Upper lobe of left lung (tissue), 4 donors: ENCODE data around the gene LEMD1.

Experiments used
- EP300 ChIP-seq, 4 donors: sonication (generic); formaldehyde crosslinking; IDR thresholded peaks; one replicate each; pipeline ENCODE4 v1.5.1; 2017; ENCODE audit warnings: antibody characterized with exemption in 4 of 4, control low read depth in 2 of 4
- POLR2A ChIP-seq, 4 donors: fragments of 450-650 bp; IDR thresholded peaks; one replicate each; pipeline ENCODE4 v1.5.1; 2016 to 2017; ENCODE audit warnings: antibody characterized with exemption in 4 of 4, mild to moderate bottlenecking in 2 of 4
- TF ChIP-seq, protein P1 (sequence below), 6 experiments: fragments of 450-650 bp in 4 of 6; fragments of 200-600 bp in 2 of 6; sonication (generic) in 2 of 6; IDR thresholded peaks; one replicate each; pipeline ENCODE4 v1.5.1; 2016 to 2019; ENCODE audit warnings: antibody characterized with exemption in 6 of 6

DNA sequence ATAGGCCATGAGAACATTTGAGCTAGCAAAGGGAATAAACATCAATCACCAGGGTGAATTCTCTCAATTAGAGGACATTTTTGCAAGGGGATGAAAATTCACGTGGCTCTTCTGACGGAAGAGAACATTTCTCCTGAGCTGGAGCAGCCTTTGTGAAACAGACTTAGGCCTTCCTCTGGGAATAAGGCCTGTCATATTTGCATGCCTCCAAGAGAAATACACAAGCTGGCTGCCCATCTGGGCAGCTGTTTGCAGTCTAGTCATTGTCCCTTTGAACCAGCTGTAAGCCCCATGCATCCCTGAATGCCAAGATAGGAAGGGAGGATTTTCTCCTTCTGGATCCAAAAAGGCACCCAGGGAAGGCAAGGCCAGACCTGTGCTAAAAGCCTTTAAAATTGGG, 5.5 kb downstream of the LEMD1 start:
- TF ChIP-seq EP300 (IDR thresholded peaks at IDR 0.05) (no peak), POLR2A (IDR thresholded peaks at IDR 0.05) (no peak)
- TF ChIP-seq, protein P1, sequence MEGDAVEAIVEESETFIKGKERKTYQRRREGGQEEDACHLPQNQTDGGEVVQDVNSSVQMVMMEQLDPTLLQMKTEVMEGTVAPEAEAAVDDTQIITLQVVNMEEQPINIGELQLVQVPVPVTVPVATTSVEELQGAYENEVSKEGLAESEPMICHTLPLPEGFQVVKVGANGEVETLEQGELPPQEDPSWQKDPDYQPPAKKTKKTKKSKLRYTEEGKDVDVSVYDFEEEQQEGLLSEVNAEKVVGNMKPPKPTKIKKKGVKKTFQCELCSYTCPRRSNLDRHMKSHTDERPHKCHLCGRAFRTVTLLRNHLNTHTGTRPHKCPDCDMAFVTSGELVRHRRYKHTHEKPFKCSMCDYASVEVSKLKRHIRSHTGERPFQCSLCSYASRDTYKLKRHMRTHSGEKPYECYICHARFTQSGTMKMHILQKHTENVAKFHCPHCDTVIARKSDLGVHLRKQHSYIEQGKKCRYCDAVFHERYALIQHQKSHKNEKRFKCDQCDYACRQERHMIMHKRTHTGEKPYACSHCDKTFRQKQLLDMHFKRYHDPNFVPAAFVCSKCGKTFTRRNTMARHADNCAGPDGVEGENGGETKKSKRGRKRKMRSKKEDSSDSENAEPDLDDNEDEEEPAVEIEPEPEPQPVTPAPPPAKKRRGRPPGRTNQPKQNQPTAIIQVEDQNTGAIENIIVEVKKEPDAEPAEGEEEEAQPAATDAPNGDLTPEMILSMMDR (IDR thresholded peaks at IDR 0.05) = no peak
